Natural killer cell (primary cell): ENCODE results near the gene PCYOX1L. TPM values are rescaled to one million over a fixed set of nuclear protein-coding genes. Genes with fewer than 3 reads are reported as not detected.

Experiments
- ATAC-seq, 3 donors: fragments of 150-1000 bp in 2 of 3; fragments of 200-7000 bp in 1 of 3; cut with Tn5 transposase; 1 replicate in 1 of 3; 2 replicates in 2 of 3; pipeline ENCODE4 v1.10.0; 2021; ENCODE audit warnings: mild to moderate bottlenecking in 2 of 3, moderate library complexity in 2 of 3
- DNase-seq, 2 donors: peaks; one replicate each; pipeline versions ENCODE4 v3.0.0 to v3.0.0-alpha.2; 2013 to 2021; ENCODE audit warnings: mixed read lengths in 1 of 2
- H3K27ac ChIP-seq: one replicate; pipeline ENCODE4 v1.5.1; 2013; ENCODE audit warnings: mild to moderate bottlenecking, low read length
- H3K27me3 ChIP-seq: one replicate; pipeline ENCODE4 v1.6.1; 2013; ENCODE audit warnings: low read length; ENCODE audit not compliant: control insufficient read depth, insufficient read depth
- H3K36me3 ChIP-seq: one replicate; pipeline ENCODE4 v1.6.1; 2013; ENCODE audit warnings: low read length; ENCODE audit not compliant: control insufficient read depth, insufficient read depth
- H3K4me1 ChIP-seq: one replicate; pipeline ENCODE4 v1.6.1; 2013; ENCODE audit warnings: low read length; ENCODE audit not compliant: control insufficient read depth, insufficient read depth
- H3K4me3 ChIP-seq: one replicate; pipeline ENCODE4 v1.5.1; 2013; ENCODE audit warnings: low read length
- H3K9me3 ChIP-seq: one replicate; pipeline ENCODE4 v1.6.1; 2013; ENCODE audit warnings: low read length; ENCODE audit not compliant: control insufficient read depth, insufficient read depth
- H3K27ac Mint-ChIP-seq, 2 donors: one replicate each; pipeline ENCODE4 v1.8.0; 2022; ENCODE audit warnings: mild to moderate bottlenecking in 2 of 2, mixed read lengths in 2 of 2, moderate library complexity in 1 of 2
- H3K27me3 Mint-ChIP-seq, 2 donors: one replicate each; pipeline ENCODE4 v1.8.0; 2022; ENCODE audit warnings: low read depth in 2 of 2, mixed read lengths in 2 of 2
- H3K36me3 Mint-ChIP-seq: one replicate; pipeline ENCODE4 v1.8.0; 2022; ENCODE audit warnings: mixed read lengths
- H3K4me1 Mint-ChIP-seq, 2 donors: one replicate each; pipeline ENCODE4 v1.8.0; 2022; ENCODE audit warnings: mixed read lengths in 2 of 2
- H3K4me3 Mint-ChIP-seq: one replicate; pipeline ENCODE4 v1.8.0; 2022; ENCODE audit warnings: mild to moderate bottlenecking, moderate library complexity, mixed read lengths
- H3K9me3 Mint-ChIP-seq, 2 donors: one replicate each; pipeline ENCODE4 v1.8.0; 2022; ENCODE audit warnings: mixed read lengths in 2 of 2
- CTCF ChIP-seq: fragments of 200-600 bp; IDR thresholded peaks from one replicate; pipeline ENCODE4 v1.8.0; 2022; ENCODE audit warnings: antibody characterized with exemption
- WGBS: methylation state at CpG from one replicate; pipeline ENCODE4 v1.1.7; 2013; ENCODE audit warnings: missing lambda C conversion rate; ENCODE audit not compliant: insufficient coverage; 5-methylcytosine and 5-hydroxymethylcytosine counted together
- intact Hi-C: fragments of 100-400 bp; cut with micrococcal nuclease; formaldehyde crosslinking; loops from one replicate; pipeline ENCODE4 v1.14.2; 2022
- total RNA-seq, 4 donors: library from RNA; stranded (reverse); fragments of 120-200 nt in 1 of 4; gene quantifications; one replicate each; pipeline versions ENCODE4 v1.2.3 to v1.2.4, GENCODE V29; 2013 to 2022

PCYOX1L gene
- total RNA-seq, 3 donors from 2014 or later (not counting 1 experiment from before 2014, with no cell fraction given) = 16.6 to 18.1 (median 16.8) TPM

GRCh38 chr5:149345147-149345891 lies 12.5 kb upstream of the PCYOX1L start, which contains the start of gene GRPEL2:
Gene GRPEL2, plus strand, starts transcription at chr5:149345499. Its CDS starts 41 bp downstream, at chr5:149345540.
- Mint-ChIP-seq H3K4me3 (peak within 1 kb of the TSS; percentile 97), H3K36me3 (peaks cover 14% of the 10 kb centered on the region), H3K4me1 (peaks cover 51 to 52% of the 10 kb centered on the region in 2 donors), H3K27me3 (no peaks in the 10 kb centered on the region), H3K27ac (peak within 1 kb of the TSS; percentile 92 to 94), H3K9me3 (no peaks in the 10 kb centered on the region)
- 1% methylated on average over 54 of the region's 54 CpGs for WGBS
- Histone ChIP-seq H3K9me3 (no peaks in the 10 kb centered on the region), H3K36me3 (peaks cover 22% of the 10 kb centered on the region), H3K27me3 (no peaks in the 10 kb centered on the region), H3K4me3 (peak within 1 kb of the TSS; percentile 97), H3K4me1 (peaks cover 25% of the 10 kb centered on the region), H3K27ac (peak within 1 kb of the TSS; percentile 75)
- ATAC-seq (peak; percentile 80 to 84 (median 83)), DNase-seq (peak; percentile 65 to 93)
- intact Hi-C loops = loop anchor here (1.0 to 5.0 kb wide), 2 partner anchors 12 to 963 kb away; partner anchors contain the start of gene FBXO38
- TF ChIP-seq CTCF = no peak

- peaks cover 56 to 57% of the 10 kb centered on the region in 2 donors for H3K4me1 Mint-ChIP-seq
- intact Hi-C loops = loop anchor here (1.0 to 5.0 kb wide), 2 partner anchors 11 to 964 kb away; partner anchors contain the start of gene FBXO38
- Histone ChIP-seq H3K4me1 (peaks cover 25% of the 10 kb centered on the region), H3K4me3 (peak overlapping the region; percentile 97), H3K27me3 (no peaks in the 10 kb centered on the region), H3K36me3 (peaks cover 27% of the 10 kb centered on the region), H3K9me3 (no peaks in the 10 kb centered on the region), H3K27ac (peak overlapping the region; percentile 75)
- peak in 1 of 2 donors; percentile 51 for DNase-seq
- H3K27ac Mint-ChIP-seq = peak overlapping the region; percentile 92 to 94
- H3K36me3 Mint-ChIP-seq = peaks cover 14% of the 10 kb centered on the region
- peak in 1 of 3 donors; percentile 2 for ATAC-seq
- H3K9me3 Mint-ChIP-seq = no peaks in the 10 kb centered on the region
- H3K4me3 Mint-ChIP-seq = peak overlapping the region; percentile 97
- H3K27me3 Mint-ChIP-seq = no peaks in the 10 kb centered on the region
- TF ChIP-seq CTCF = no peak
- 2% methylated on average over 11 of the region's 11 CpGs for WGBS
Observed at GRCh38 chr5:149345892-149346222, 12.0 kb upstream of the PCYOX1L start.

GRCh38 chr5:149348518-149348917 lies 9.3 kb upstream of the PCYOX1L start:
- ATAC-seq (peak in 1 of 3 donors; percentile 31), DNase-seq (peak in 1 of 2 donors; percentile 72)
- WGBS = 54% methylated on average over 1 of the region's 1 CpG
- Mint-ChIP-seq H3K4me1 (peaks cover 52 to 56% of the 10 kb centered on the region in 2 donors), H3K4me3 (peak overlapping the region; percentile 14), H3K27ac (peak overlapping the region in 1 of 2 donors; percentile 27), H3K27me3 (no peaks in the 10 kb centered on the region), H3K36me3 (peaks cover 22% of the 10 kb centered on the region), H3K9me3 (no peaks in the 10 kb centered on the region)
- Histone ChIP-seq H3K36me3 (peaks cover 54% of the 10 kb centered on the region), H3K27me3 (no peaks in the 10 kb centered on the region), H3K27ac (no peak overlapping the region), H3K9me3 (no peaks in the 10 kb centered on the region), H3K4me1 (peaks cover 25% of the 10 kb centered on the region), H3K4me3 (no peak overlapping the region)
- no peak for TF ChIP-seq CTCF
- intact Hi-C loops = loop anchor here (5.0 kb wide), 1 partner anchor 966 kb away; the partner anchor contains the start of gene FBXO38
